Neural progenitor cell (in vitro differentiated cells): ENCODE data around the gene POLR2J2.
"Not testable (repeated sequence)": the region's sequence is repeated elsewhere in the genome, so short reads cannot be mapped to it uniquely, and the experiment has no call there.

ENCODE experiments used
- EZH2 ChIP-seq: fragments of 200-600 bp; sonication (generic); IDR thresholded peaks from 2 replicates; pipeline ENCODE4 v1.6.1; 2017; ENCODE audit warnings: antibody characterized with exemption, mild to moderate bottlenecking, moderate library complexity
- EZH2phosphoT487 ChIP-seq: fragments of 200-600 bp; sonication (generic); IDR thresholded peaks from 2 replicates; pipeline ENCODE4 v1.6.1; 2017; ENCODE audit warnings: antibody characterized with exemption
- TF ChIP-seq, protein P1 (sequence below): fragments of 200-600 bp; sonication (generic); IDR thresholded peaks from 2 replicates; pipeline ENCODE4 v1.5.1; 2017; ENCODE audit warnings: antibody characterized with exemption, mild to moderate bottlenecking

GRCh38 chr7:102618122-102618521 lies 53.3 kb downstream of the POLR2J2 start:
- TF ChIP-seq, protein P1, sequence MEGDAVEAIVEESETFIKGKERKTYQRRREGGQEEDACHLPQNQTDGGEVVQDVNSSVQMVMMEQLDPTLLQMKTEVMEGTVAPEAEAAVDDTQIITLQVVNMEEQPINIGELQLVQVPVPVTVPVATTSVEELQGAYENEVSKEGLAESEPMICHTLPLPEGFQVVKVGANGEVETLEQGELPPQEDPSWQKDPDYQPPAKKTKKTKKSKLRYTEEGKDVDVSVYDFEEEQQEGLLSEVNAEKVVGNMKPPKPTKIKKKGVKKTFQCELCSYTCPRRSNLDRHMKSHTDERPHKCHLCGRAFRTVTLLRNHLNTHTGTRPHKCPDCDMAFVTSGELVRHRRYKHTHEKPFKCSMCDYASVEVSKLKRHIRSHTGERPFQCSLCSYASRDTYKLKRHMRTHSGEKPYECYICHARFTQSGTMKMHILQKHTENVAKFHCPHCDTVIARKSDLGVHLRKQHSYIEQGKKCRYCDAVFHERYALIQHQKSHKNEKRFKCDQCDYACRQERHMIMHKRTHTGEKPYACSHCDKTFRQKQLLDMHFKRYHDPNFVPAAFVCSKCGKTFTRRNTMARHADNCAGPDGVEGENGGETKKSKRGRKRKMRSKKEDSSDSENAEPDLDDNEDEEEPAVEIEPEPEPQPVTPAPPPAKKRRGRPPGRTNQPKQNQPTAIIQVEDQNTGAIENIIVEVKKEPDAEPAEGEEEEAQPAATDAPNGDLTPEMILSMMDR, result not testable (repeated sequence)
- not testable (repeated sequence) for TF ChIP-seq EZH2, EZH2phosphoT487
